Thoracic aorta (tissue), 2 donors: ENCODE results near the gene BARD1. TPM values are rescaled to one million over a fixed set of nuclear protein-coding genes. Genes with fewer than 3 reads are reported as not detected.
A peak's percentile ranks its signal among the peaks of the same experiment; 100 is the strongest.

Experiments used
- ATAC-seq: fragments of 150-250 bp; one replicate; pipeline ENCODE4 v1.8.0; 2017; ENCODE audit warnings: low read depth; ENCODE audit not compliant: insufficient number of reproducible peaks, low FRiP score
- DNase-seq: peaks from one replicate; pipeline ENCODE4 v3.0.0-alpha.2; 2020; ENCODE audit warnings: low spot score
- H3K27ac ChIP-seq, 2 donors: fragments of 200-600 bp; sonication (generic); 1 replicate in 1 of 2; 2 replicates in 1 of 2; pipeline ENCODE4 v1.5.1; 2016; ENCODE audit warnings: mild to moderate bottlenecking in 2 of 2, moderate library complexity in 2 of 2
- H3K27me3 ChIP-seq: fragments of 200-600 bp; sonication (generic); replicated peaks from 2 replicates; pipeline ENCODE4 v1.6.0; 2016; ENCODE audit warnings: mild to moderate bottlenecking; ENCODE audit not compliant: insufficient read depth
- H3K36me3 ChIP-seq: fragments of 200-600 bp; sonication (generic); one replicate; pipeline ENCODE4 v1.5.1; 2016
- H3K4me1 ChIP-seq, 2 donors: fragments of 200-600 bp; sonication (generic); 1 replicate in 1 of 2; 2 replicates in 1 of 2; pipeline versions ENCODE4 v1.5.1 to v1.6.0; 2016; ENCODE audit warnings: low read depth in 2 of 2, mild to moderate bottlenecking in 1 of 2; ENCODE audit not compliant: control insufficient read depth in 1 of 2
- H3K4me3 ChIP-seq: fragments of 200-600 bp; sonication (generic); 2 replicates; pipeline ENCODE4 v1.5.1; 2016; ENCODE audit warnings: mild to moderate bottlenecking
- H3K9me3 ChIP-seq: fragments of 200-600 bp; sonication (generic); 2 replicates; pipeline ENCODE4 v1.5.1; 2016
- total RNA-seq, 2 donors: library from RNA; depleted of rRNA; stranded (reverse); fragments of >200 nt; gene quantifications; one replicate each; pipeline versions ENCODE4 v1.1.0 to v1.2.3, GENCODE V29; 2016
- TF ChIP-seq, protein P1 (sequence below): fragments of 200-600 bp; sonication (generic); IDR thresholded peaks from one replicate; pipeline ENCODE4 v1.5.1; 2019; ENCODE audit warnings: antibody characterized with exemption

Gene BARD1
- total RNA-seq, 2 donors from 2014 or later = 15.4 to 25.5 TPM

DNA sequence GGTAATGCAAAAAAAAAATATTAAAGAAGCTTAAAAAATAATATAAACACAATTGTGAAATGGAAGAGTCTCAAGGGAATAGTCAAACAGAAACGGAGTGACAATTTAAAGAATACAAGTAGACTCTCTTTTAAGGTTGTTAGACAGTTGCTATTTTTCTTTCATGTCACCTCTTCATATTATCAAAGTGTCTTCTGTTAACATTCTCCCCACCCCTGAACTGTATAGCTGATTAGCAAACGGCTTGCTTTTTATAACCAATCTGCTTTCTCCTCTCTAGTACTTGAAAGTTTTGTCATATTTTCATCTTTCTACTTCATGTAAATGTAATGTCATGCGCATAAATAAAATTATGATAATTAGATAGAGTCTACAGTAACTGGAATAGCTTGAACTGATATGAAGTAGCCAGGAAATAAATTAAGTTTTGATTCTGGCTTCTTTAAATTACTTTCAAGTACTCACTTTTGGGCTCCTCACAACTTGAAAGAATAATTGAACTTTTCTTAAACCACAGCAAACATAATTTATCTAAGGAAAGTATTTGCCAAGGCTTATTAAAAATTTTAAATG, 37.0 kb downstream of the BARD1 start:
- Histone ChIP-seq H3K4me1 (no peaks in the 10 kb centered on the region), H3K27me3 (no peaks in the 10 kb centered on the region), H3K27ac (no peak overlapping the region), H3K4me3 (no peak overlapping the region), H3K9me3 (no peaks in the 10 kb centered on the region), H3K36me3 (peaks cover 20% of the 10 kb centered on the region)
- no peak for DNase-seq
- no peak for ATAC-seq
- TF ChIP-seq, protein P1, sequence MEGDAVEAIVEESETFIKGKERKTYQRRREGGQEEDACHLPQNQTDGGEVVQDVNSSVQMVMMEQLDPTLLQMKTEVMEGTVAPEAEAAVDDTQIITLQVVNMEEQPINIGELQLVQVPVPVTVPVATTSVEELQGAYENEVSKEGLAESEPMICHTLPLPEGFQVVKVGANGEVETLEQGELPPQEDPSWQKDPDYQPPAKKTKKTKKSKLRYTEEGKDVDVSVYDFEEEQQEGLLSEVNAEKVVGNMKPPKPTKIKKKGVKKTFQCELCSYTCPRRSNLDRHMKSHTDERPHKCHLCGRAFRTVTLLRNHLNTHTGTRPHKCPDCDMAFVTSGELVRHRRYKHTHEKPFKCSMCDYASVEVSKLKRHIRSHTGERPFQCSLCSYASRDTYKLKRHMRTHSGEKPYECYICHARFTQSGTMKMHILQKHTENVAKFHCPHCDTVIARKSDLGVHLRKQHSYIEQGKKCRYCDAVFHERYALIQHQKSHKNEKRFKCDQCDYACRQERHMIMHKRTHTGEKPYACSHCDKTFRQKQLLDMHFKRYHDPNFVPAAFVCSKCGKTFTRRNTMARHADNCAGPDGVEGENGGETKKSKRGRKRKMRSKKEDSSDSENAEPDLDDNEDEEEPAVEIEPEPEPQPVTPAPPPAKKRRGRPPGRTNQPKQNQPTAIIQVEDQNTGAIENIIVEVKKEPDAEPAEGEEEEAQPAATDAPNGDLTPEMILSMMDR = no peak

DNA sequence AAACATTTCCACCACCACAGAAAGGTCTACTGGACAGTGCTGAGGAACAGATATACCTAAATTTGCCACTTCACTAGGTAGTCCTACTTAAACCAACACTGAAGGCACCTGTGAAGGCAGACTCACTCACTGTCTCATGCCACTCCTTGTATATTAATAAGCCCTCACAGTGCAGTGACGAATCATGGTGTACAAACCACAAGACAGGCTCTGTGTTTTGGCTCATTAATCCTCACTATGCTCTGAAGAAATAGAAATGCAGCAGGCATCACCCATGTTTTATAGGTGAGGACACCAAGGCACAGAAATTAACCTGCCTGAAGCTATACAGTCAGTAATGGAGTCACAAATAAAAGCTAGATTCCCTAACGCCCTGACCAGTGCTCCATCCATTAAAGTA, 44.3 kb downstream of the BARD1 start:
- H3K27ac ChIP-seq = no peak overlapping the region
- H3K36me3 ChIP-seq = peaks cover 8% of the 10 kb centered on the region
- ATAC-seq (no peak), DNase-seq (no peak)
- no peaks in the 10 kb centered on the region for H3K9me3 ChIP-seq
- TF ChIP-seq, protein P1 = no peak
- no peak overlapping the region for H3K4me3 ChIP-seq
- no peaks in the 10 kb centered on the region for H3K4me1 ChIP-seq
- H3K27me3 ChIP-seq = no peaks in the 10 kb centered on the region

DNA sequence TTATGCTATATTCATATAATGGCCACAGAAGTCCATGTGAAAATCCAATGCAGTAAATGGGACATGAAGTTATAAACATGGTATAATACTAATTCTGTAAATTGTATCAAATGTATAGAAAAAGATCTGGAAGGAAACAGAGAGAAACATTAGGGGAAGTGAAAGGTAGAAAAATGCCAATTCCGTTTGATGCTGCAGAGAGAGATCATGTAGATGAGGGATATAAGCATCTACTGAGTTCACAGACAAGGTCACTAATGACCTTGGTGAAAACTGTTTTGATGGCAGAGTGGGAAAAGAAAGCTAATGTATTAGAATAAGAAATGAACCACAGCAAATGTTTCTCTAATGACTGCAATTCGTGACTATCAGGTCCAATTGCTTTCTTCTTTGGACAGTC, 56.0 kb downstream of the BARD1 start:
- no peak overlapping the region for H3K4me3 ChIP-seq
- H3K27me3 ChIP-seq = no peaks in the 10 kb centered on the region
- DNase-seq (no peak), ATAC-seq (no peak)
- peaks cover 7% of the 10 kb centered on the region for H3K36me3 ChIP-seq
- peaks cover 0 to 3% of the 10 kb centered on the region in 2 donors for H3K4me1 ChIP-seq
- no peaks in the 10 kb centered on the region for H3K9me3 ChIP-seq
- TF ChIP-seq, protein P1 = no peak
- H3K27ac ChIP-seq = no peak overlapping the region

DNA sequence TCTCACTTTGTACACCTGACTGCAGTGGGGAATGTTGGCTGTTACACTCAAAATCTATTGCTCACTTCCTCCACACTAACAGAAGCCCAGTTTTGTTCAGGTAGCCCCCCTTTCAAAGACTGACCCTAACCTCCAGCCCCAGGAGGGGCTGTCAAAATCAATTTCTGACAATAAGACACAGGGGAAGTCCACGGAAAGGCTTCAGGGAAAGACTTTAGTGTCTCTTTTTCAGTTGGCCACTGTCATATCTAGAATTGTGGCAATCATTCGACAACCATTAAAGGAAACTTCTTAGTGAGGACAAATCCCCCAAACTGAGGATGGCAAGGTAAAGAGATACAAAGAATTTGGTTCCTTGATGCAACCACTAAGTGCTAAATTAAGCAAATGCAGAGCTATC, 59.0 kb downstream of the BARD1 start:
- ATAC-seq (no peak), DNase-seq (no peak)
- Histone ChIP-seq H3K4me1 (peaks cover 0 to 16% of the 10 kb centered on the region in 2 donors), H3K27ac (no peak overlapping the region), H3K9me3 (no peaks in the 10 kb centered on the region), H3K27me3 (no peaks in the 10 kb centered on the region), H3K4me3 (no peak overlapping the region), H3K36me3 (peaks cover 7% of the 10 kb centered on the region)
- TF ChIP-seq, protein P1 = no peak

DNA sequence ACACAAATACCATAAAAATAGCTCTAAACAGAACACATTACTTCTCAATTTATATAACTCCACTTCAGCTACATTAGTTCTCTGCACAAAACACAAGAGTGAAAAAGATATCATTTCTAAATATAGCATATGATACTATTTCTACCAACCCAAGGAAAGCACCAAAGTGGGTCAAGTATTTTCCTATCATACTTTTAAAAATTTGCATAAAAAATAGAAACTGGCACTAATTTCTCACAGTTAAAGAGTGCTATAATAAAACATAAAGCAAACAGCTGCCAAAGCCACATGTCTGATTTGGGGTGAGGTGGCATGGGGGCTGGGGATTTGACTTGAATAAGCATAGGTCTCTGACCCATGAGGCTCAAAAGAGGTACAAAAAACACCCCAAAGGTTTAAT, 61.5 kb downstream of the BARD1 start:
- Histone ChIP-seq H3K36me3 (peaks cover 10% of the 10 kb centered on the region), H3K4me3 (no peak overlapping the region), H3K27ac (peak overlapping the region in 1 of 2 donors; percentile 2), H3K9me3 (no peaks in the 10 kb centered on the region), H3K27me3 (no peaks in the 10 kb centered on the region), H3K4me1 (peaks cover 0 to 16% of the 10 kb centered on the region in 2 donors)
- DNase-seq (no peak), ATAC-seq (no peak)
- TF ChIP-seq, protein P1 = no peak
